GM21717 (cell line): Measurements from ENCODE around the gene BTBD9.

Source experiments
- ATAC-seq: cut with Tn5 transposase; IDR thresholded peaks from one replicate; pipeline ENCODE4 v1.9.1; 2021; ENCODE audit warnings: mild to moderate bottlenecking, moderate library complexity; ENCODE audit not compliant: unreplicated experiment

Gene BTBD9

DNA sequence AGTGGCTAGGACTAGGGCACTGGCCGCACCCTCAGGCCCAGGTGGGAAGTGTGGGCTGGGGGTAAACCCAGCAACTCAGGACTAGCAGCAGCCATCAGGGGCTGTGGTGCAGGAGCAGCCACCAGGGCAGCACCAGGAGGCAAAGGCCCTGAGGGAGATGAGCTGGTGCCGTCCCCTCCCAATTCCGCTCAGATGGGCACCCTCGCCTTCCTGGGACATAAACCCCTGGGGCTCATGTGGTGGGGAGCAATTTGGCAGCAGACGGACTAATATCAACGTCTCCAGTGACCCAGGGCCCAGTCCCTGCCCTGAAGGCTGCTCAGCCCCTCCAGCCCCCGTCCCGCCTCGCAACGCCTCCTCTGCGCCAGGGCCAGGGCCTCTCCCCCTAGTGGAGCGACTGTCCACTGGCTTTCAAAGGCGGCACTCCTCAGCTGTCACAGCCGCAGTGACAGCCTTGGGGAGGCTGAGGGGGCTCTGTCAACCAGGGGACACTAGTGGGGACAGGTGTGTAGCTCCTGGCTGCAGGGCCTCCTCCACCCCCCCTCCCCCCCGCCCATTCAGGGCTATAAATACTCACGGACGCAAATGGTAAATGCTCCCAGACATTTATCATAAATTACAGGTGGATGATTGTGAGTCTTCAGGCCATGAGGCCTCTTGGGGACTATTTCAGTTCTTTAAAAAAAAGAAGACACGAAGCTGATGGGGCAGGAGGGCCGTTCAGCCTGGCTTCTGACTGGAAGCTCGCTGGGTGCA, 470.3 kb downstream of the BTBD9 start:
- no peak for ATAC-seq

DNA sequence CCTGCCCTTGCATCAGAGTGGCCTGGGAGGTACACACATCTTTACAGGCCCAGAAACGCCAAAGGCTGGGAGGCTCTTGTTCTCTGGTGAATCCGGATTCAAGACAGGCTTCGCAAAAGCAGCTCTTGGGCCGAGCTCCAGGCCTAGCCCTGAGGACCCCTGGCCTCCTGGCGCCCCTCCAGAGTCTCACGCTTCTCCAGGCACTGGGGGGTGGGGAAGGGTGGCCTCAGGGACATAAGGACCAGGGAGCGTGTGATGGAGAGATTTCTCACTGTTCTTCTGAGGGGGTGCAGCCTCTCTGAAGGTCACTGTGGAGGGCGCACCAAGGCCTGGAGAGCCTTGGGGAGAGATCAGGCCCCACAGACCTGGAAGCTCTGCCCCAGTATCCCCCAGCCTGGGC, 471.0 kb downstream of the BTBD9 start:
- no peak for ATAC-seq

DNA sequence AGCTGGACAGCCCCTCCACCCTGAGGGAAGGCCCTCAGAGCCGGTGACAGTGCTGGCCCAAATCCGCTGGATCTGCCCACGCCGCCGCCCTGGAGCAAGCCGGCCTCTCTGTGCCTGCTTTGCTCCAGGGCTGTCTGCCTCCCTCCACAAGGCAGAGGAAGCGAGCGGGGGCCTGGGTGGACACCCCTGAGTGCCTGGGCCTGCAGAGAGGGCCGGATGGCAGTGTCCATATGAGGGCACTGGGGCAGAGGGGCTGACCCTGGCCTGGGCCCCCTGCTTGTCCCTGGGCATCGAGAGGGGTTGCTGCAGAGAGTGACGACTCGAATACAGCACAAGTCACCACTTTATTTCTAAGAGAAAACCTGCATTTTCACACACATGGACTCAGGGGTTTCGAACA, 471.6 kb downstream of the BTBD9 start:
- no peak for ATAC-seq

DNA sequence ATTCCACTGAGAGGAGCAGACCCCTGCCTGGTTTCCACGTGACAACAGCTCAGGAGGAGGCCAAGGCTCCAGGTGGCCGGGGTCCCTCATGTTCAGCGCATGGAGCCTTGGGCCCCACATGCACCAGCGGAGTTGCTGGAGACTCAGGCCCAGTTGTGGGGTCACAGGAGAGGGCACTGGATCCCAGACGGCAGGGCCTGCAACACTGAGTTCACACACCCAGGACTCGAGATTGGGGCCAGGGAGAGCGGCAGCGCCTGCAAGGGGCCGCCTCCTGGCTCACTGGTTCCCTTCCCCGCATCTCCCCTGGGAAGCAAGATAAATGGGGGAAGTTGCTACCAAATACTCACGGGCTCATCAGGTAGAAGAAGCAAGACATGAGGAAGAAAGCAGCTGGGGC, 472.1 kb downstream of the BTBD9 start:
- no peak for ATAC-seq

DNA sequence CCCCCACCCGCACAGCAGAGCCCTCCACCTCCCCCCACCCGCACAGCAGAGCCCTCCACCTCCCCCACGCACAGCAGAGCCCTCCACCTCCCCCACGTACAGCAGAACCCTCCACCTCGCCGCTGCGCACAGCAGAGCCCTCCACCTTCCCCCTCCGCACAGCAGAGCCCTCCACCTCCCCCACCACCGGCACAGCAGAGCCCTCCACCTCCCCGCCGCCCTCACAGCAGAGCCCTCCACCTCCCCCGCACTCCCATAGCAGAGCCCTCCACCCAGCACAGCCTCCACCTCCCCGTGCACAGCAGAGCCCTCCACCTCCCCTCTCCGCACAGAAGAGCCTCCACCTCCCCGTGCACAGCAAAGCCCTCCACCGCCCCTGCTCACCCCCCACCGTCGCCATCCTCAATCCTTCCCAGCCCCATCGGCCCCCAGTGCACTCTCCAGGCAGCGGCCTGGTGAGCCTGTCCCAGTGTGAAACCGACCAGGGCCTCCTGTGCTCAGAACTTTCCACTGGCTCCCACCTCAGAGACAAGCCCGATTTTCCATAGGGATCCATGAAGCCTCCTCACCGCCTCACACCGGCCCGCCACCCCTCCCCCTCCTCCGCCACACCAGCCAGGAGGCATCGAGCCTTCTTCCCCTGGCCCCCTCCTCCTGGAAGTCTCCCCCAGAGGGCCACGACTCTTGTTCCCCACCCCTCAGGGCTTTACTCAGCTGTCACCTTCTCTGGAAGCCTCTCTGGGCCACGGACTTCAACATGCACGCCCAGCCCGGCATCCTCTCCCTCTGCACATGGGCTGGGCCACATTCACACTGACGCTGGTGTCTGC, 473.1 kb downstream of the BTBD9 start:
- ATAC-seq = no peak

DNA sequence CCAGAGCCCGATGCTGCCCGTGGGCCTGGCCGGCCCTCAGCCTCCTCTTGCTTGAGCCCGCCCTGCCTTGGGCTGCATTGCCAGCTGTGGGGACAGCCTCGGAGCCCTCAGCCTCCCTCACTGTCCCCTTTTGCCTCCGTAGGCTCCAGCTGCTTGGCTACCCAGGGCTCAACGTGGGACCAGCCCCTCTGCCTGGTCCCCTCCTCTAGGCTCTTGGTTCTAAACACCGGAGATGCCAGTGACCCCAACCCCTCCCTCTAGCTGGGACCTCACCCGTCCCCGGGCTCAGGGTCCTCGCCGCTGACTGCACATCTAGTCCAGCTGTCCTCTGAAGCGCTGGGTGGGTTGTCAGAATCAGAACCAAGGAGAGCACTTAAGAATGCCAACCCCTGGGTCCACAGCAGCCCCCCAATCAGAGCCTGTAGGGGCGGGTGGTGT, 475.0 kb downstream of the BTBD9 start:
- ATAC-seq = no peak

DNA sequence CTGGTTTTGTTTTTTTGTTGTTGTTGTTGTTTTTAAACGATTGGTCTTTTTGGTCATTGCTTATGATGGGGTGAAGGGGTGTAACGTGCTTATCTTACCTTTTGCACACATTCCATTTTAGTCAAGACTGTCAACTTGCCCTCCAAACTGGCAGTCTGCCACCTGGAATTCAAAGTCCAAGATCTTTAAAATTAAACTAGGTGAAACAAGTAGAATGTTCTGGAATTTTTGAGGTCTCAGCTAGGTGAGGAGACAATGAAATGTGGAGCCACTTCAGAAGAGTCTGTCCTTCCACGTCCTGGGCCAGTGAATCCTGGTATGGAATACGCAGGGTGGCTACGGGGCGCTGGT, 475.6 kb downstream of the BTBD9 start:
- ATAC-seq = no peak

DNA sequence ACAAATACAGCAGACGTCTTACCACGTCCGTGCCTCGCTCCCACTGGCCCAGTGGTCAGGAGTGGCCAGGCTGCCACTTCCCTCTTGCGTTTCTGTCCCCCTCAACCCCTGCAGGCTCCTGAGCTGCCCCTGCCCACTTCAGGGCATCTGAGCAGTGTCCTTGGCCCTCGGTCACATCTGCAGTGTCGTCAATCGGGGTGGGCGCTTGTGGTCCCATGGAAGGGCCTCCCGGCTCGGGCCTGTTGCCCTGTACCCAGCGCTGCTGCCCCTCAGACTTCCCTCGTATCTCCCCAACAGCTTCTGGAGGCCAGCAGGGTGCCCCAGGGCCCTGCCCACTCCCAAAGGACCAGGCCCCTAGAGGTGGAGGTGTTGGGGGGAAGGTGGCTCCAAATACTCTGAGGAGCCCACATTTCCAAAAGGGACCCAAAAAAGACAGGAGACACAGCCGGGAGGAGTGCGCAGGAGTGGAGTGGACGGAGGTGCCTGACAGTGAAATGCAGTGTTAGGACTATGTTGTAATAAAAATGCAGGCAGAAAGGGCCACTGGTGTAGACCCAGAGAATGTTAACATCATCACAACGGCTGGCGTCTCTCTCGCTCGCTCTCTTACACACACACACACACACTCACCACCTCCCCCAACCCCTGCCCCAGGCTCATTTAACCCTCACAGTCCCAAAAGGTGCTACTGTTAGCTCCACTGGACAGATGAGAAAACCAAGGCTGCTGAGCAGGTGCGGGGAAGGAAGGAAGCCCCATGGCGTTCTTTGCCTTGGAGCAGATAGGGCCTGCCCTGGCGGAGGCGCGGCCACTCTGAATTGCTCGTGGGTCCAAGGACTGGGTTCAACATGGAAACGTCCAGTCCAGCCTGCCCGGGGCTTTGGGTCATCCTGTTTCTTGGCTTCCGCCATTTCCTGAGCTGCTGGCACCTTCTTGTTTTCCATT, 476.3 kb downstream of the BTBD9 start:
- no peak for ATAC-seq

DNA sequence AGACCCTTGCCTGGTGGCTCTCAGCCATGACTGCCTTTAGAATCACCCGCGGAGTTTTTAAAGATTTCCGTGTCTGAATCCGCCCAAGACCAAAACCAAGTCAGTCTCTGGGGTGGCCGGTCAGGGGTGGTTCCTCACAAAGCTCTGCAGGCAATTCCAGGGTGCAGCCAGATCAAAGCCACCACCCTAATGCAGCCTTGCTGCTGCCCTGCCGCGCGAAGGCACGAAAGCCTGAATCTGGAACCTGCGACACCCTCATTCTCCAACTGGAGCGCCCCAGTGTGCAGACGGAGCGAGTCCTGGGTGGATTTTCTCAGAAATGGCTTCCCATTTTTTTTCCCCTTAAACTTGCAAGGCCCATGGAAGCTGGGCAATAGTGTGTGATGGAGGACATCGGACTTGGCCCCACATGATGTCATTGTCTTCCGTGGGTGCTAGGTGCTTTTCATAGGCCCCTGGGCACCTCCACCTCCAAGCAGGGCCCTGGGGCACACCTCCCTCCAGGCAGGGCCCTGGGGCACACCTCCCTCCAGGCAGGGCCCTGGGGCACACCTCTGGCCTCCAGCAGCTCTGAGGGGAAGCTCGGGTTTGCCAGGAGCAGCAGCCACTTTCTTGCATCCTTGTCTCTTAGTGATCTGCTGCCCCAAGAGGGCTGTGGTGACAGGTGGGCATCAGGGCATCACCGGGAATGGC, 477.1 kb downstream of the BTBD9 start:
- ATAC-seq = no peak

DNA sequence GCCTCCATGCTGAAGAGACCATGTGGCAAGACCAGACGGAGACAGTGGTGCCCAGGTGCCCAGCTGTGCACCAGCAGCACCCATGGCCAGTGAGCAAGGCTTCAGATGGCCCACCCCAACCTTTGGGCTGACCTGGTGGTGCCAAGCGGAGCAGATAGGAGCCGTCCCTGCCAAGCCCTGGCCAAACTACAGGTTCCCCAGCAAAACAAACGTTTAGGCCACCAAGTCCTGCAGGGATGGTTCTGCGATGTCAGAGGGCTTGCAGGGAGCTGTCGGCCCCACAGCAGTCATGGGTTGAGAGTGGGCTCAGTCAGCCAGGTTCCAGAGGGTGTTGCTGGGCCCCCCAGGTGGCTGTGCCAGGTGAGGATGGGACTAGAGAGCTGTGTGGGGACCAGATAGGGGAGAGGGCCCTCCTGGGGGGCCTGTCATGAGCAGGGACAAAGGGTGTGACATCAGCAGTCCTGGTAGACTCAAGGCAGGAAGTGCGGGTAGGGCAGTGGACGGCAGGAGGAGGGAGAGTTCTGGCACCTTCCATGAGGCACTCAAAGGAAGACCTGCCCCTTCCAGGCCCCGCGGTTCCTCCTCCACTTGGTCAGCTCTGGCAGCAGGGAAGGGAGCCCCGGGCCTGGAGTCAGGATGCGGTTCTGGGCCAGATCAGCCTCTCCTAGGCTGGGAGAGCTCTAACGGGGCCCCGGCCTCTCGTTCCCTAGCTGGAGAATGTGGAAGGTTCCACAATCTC, 477.8 kb downstream of the BTBD9 start:
- ATAC-seq = no peak

DNA sequence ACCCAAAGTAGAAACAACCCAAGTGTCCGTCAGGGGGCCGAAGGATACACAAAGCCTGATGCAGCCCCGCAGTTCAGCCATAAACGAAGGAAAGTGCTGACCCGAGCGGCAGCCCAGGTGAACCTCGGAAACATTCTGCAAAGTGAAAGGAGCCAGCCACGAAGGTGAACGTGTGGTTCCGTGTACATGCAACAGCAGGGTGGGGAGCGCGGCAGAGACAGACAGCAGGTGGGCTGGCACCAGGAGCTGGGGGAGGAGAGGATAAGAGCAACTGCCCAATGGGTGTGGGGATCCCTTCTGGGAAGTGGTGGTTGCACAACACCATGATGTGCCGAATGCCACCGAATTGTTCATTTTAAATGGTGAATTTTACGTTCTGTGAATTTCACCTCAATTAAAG, 478.4 kb downstream of the BTBD9 start:
- no peak for ATAC-seq

DNA sequence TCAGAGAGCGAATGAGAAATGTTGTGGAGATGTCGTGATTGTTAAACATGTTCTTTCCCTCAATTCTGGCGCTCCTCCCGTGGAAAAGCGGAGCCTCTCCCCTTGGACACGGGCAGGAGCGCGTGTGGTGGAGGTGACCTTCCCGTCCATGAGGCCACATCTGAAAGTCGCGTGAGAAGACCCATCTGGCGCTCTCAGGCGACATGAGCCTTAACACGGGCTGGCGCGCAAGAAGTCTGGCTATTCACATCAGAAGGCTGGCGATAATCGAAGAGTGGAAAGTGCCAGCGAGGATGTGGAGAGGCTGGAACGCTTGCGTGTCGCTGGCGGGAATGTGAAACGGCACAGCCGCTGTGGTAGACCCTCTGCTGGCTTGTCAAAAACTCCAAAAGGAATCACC, 478.9 kb downstream of the BTBD9 start:
- ATAC-seq = no peak

DNA sequence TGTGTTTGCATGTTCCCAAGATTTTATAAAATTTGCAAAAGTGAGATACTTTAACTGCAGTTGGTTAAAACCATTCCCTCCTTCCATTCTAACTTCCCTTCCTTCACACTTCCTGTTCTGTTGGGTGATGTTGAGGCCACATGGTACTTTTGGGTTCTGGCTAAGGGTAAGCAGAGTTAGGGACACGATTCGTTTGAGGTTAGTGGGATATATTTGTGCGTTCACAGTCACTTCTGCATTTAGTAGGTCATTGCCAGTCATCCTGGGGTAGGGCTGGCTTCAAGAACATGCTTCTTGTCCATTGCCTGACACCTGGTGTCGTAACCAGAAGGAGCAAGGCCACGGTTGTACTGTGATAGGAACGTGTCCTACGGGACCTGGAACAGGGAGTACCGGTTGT, 480.1 kb downstream of the BTBD9 start:
- no peak for ATAC-seq

DNA sequence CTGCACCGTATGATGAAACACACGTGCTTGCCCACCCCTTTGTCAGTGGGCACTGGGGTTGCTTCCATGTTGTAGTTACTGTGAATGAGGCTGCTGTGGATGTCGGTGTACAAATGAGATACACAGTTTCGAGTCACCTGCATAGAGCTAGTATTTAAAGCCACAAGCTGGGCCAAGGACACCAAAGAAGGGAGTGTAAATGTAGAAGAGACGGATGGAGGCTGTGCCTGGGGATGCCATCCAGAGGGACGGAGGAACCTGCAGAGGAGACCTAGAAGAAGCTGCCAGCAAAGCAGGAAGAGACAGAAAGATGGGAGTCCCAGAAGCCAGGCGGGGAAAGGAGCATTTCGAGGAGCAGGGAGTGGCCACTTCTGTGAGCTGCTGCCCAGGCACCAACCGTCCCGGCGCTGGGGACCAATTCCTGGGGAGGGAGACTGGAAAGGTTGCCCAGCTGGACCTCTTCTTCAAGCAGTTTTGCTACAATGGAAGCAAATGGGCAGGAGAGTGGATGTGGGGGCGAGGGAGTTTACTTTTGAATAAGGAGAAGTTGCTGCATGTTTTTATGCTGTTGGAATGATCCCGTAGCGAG, 480.9 kb downstream of the BTBD9 start:
- ATAC-seq = no peak

DNA sequence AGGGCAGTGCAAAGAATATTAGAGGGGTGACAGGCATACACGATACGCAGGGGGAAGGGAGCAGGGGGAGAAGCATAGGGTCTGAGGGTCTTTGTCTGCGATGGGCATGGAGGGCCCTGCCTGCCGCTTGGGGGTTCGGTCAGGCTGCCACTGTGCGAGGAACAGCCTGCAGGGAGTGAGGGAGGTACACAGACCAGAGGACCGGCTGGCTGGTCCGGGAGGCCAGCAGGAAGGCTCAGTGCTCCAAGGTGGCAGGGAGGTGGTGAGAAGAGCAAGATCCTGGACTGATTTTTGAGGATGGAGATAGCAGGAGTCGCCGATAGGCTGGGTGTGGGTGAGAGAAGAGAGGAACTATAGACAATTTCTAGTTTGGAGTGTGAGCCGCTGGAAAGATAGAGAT, 481.8 kb downstream of the BTBD9 start:
- ATAC-seq = no peak

DNA sequence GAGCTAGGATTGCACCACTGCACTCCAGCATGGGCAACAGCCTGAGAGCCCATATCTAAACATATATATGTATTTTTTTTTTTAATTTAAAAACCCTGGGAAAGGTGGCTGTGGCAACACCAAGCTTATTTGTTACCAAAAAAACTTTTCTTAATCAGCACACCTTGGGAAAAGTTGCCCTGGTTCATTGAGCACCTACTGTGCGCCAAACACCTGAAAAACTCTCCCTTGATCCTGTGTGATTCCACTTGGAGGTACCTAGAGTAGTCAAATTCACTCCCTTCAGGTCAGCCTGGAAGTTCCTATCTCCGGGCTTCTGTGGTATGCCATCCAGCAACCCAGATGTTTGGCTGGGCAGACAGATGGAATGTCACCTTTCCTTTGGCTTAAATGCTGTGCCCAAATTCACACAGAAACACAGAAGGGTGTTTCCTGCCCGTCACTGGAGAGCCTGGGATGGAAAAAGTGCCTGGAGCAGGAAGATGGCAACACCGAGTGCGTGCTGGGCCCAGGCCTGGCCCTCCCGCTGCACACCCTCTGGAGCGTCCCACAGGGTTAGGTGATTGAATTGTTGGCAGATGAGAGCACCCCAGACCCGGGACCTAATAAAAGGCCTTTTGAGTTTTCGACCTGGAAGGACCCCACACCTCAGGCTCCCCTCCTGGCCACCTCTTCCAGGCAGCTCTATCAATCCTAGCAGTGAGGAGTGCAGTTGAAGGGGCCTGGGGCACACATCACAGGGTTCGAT, 482.7 kb downstream of the BTBD9 start:
- ATAC-seq = no peak

DNA sequence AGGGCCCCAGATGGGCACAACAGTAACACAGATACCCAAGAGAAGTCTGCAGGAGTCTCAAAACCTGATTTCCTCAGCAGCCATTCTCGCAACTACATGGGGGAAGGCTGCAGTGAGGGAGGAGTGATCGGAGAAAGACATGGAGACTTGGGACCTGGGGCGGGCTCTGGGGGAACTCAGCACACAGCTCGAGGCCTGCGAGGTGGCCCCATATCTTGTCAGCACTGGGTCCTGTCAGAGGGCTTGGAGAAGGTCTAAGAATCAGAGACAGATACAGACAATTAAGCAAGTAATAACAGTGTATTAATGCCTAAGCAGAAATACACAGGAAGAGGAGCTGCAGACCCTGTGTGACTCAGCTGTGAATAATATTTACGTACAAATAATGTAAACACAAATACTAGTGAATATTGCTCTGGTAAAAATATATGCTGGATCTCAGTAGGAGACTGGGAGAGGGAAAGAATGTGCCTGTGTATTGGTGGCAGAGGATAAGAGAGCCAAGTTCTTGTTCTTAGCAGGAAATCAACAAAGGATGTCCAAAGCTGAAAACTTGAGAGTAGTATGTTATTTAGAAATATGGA, 484.0 kb downstream of the BTBD9 start:
- no peak for ATAC-seq

DNA sequence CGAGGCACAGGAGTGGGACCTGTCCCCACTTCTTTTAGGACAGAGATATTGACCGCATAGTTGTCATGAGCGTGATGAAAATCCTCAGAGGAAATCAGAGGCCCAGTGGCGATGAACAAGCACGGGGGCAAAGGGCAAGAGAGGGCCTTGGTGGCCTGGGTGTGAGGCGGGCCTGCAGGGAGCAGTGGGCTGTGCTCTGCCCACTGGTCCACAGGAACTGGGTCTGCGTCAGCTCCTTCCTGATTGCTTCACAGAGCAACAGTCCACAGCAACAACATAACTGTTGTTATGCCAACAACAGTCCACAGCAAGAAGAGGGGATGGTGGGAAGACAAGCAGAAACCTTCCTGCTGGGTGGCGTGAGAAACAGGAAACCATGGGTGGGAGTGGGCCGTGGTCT, 484.6 kb downstream of the BTBD9 start:
- no peak for ATAC-seq

DNA sequence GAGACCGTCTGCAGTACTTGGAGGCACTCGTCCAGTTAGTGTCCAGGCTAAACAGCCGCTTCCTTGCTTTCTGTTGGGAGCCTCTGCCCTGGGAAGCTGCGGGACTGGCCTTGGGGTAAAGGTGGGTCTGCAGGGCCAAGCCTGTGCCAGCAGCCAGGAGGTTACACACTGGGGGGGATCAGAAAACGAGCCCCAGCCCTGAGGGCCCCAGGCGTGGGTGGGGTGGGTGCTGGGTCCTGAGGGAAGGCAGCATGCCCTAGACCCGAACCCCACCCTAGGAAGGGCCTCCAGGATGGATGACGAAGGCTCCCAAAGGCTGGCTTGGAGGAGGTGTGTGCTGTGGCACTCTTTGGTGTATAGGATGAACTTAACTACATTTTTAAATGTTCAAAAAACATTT, 485.0 kb downstream of the BTBD9 start:
- ATAC-seq = no peak
